CD4-positive, alpha-beta T cell (primary cell): Measurements from ENCODE around the gene TLR6. TPM values are rescaled to one million over a fixed set of nuclear protein-coding genes. Genes with fewer than 3 reads are reported as not detected.

Experiments used
- ATAC-seq: fragments of 200-7000 bp; cut with Tn5 transposase; one replicate; pipeline ENCODE4 v1.10.0; 2022; ENCODE audit warnings: mild to moderate bottlenecking; ENCODE audit not compliant: poor library complexity
- CTCF ChIA-PET: fragments of 350-600 bp; sonication (Branson Sonifier 250); formaldehyde crosslinking; loops from one replicate; lab custom pipeline; 2021; ENCODE audit warnings: antibody characterized with exemption, inconsistent platforms; lab: Charles Lee
- POLR2A ChIA-PET: fragments of 350-600 bp; sonication (Branson Sonifier 250); formaldehyde crosslinking; loops from one replicate; lab custom pipeline; 2021; ENCODE audit warnings: antibody characterized with exemption, inconsistent platforms; lab: Charles Lee
- DNase-seq, 14 experiments: peaks; one replicate each; pipeline ENCODE4 v3.0.0-alpha.2; 2013 to 2020; ENCODE audit warnings: mixed read lengths in 2 of 14
- H3K27ac ChIP-seq, 2 donors: one replicate each; pipeline versions ENCODE4 v1.5.1 to v1.7.0; 2013; ENCODE audit warnings: low read length in 2 of 2, low read depth in 1 of 2, mild to moderate bottlenecking in 1 of 2
- H3K27me3 ChIP-seq, 2 experiments: 1 replicate in 1 of 2; 2 replicates in 1 of 2; pipeline versions ENCODE4 v1.6.1 to v1.7.0; 2013; ENCODE audit warnings: low read length in 2 of 2, control low read depth in 1 of 2, mild to moderate bottlenecking in 1 of 2, moderate library complexity in 1 of 2; ENCODE audit not compliant: insufficient read depth in 2 of 2, control insufficient read depth in 1 of 2
- H3K36me3 ChIP-seq: one replicate; pipeline ENCODE4 v1.6.1; 2013; ENCODE audit warnings: low read length, control low read depth; ENCODE audit not compliant: insufficient read depth
- H3K4me1 ChIP-seq: one replicate; pipeline ENCODE4 v1.6.1; 2013; ENCODE audit warnings: low read length, control low read depth; ENCODE audit not compliant: insufficient read depth
- H3K4me3 ChIP-seq: one replicate; pipeline ENCODE4 v1.5.1; 2013; ENCODE audit warnings: mild to moderate bottlenecking, low read length, moderate library complexity
- H3K9me3 ChIP-seq, 2 experiments: 1 replicate in 1 of 2; 2 replicates in 1 of 2; pipeline versions ENCODE4 v1.6.1 to v1.7.0; 2013; ENCODE audit warnings: low read length in 2 of 2, mild to moderate bottlenecking in 2 of 2, control low read depth in 1 of 2, moderate library complexity in 1 of 2; ENCODE audit not compliant: control insufficient read depth in 1 of 2, insufficient read depth in 1 of 2
- H3K27ac Mint-ChIP-seq: one replicate; pipeline ENCODE4 v1.8.0; 2020; ENCODE audit warnings: mixed read lengths
- H3K27me3 Mint-ChIP-seq: one replicate; pipeline ENCODE4 v1.8.0; 2021; ENCODE audit warnings: mixed read lengths
- H3K36me3 Mint-ChIP-seq: one replicate; pipeline ENCODE4 v1.8.0; 2021; ENCODE audit warnings: low read depth, mixed read lengths
- H3K4me1 Mint-ChIP-seq: one replicate; pipeline ENCODE4 v1.8.0; 2021; ENCODE audit warnings: low read depth, mixed read lengths
- H3K4me3 Mint-ChIP-seq: one replicate; pipeline ENCODE4 v1.8.0; 2020; ENCODE audit warnings: mild to moderate bottlenecking, mixed read lengths
- H3K9me3 Mint-ChIP-seq: one replicate; pipeline ENCODE4 v1.8.0; 2020; ENCODE audit warnings: mixed read lengths
- intact Hi-C, 2 experiments: fragments of 100-400 bp; cut with DNase I in 1 of 2; cut with micrococcal nuclease in 1 of 2; formaldehyde crosslinking; loops; one replicate each; pipeline versions ENCODE4 v1.15.1 to v1.9.0; 2023 to 2025; cut with DNase I, micrococcal nuclease
- total RNA-seq, 174 experiments: library from RNA in 2 of 174; stranded (reverse) in 2 of 174; gene quantifications; one replicate each; pipeline ENCODE4 v1.2.3 and lab custom pipeline; 2021 to 2026
- TF ChIP-seq, protein P1 (sequence below): fragments of 200-600 bp; IDR thresholded peaks from one replicate; pipeline ENCODE4 v1.8.0; 2022; ENCODE audit warnings: antibody characterized with exemption, mild to moderate bottlenecking

TLR6 gene
- total RNA-seq, 2 experiments from 2014 or later: 0.69 to 1.3 TPM

DNA sequence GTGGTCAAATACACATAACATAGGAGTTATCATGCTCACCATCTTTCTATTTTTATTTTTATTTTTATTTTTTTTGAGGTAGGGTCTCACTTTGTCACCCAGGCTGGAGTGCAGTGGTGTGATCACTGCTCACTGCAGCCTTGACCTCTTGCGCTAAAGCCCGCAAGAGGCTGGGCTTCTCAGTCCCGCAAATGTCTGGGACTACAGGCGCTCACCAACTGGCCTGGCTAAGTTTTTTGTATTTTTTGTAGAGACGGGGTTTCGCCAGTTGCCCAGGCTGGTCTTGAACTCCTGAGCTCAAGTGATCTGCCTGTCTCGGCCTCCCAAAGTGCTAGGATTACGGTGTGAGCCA is 73.5 kb downstream of the TLR6 start:
- H3K4me1 Mint-ChIP-seq: peaks cover 6% of the 10 kb centered on the region
- Histone ChIP-seq H3K4me1 (peaks cover 4% of the 10 kb centered on the region), H3K9me3 (no peaks in the 10 kb centered on the region), H3K27ac (no peak overlapping the region), H3K27me3 (no peaks in the 10 kb centered on the region), H3K36me3 (no peaks in the 10 kb centered on the region), H3K4me3 (no peak overlapping the region)
- no peaks in the 10 kb centered on the region for H3K36me3 Mint-ChIP-seq
- ATAC-seq (no peak), DNase-seq (no peak)
- POLR2A ChIA-PET: interaction anchor here (0.9 to 3.5 kb wide), 4 partner anchors 22 to 603 kb away, joined by 3 to 17 read pairs (median 5); partner anchors contain the start of gene TLR1
- no peaks in the 10 kb centered on the region for H3K9me3 Mint-ChIP-seq
- H3K27me3 Mint-ChIP-seq: no peaks in the 10 kb centered on the region
- intact Hi-C loops: loop anchor here (1.0 to 2.0 kb wide), 4 partner anchors 25 to 720 kb away; no protein-coding TSS in a partner anchor
- no peak overlapping the region for H3K4me3 Mint-ChIP-seq
- TF ChIP-seq, protein P1, sequence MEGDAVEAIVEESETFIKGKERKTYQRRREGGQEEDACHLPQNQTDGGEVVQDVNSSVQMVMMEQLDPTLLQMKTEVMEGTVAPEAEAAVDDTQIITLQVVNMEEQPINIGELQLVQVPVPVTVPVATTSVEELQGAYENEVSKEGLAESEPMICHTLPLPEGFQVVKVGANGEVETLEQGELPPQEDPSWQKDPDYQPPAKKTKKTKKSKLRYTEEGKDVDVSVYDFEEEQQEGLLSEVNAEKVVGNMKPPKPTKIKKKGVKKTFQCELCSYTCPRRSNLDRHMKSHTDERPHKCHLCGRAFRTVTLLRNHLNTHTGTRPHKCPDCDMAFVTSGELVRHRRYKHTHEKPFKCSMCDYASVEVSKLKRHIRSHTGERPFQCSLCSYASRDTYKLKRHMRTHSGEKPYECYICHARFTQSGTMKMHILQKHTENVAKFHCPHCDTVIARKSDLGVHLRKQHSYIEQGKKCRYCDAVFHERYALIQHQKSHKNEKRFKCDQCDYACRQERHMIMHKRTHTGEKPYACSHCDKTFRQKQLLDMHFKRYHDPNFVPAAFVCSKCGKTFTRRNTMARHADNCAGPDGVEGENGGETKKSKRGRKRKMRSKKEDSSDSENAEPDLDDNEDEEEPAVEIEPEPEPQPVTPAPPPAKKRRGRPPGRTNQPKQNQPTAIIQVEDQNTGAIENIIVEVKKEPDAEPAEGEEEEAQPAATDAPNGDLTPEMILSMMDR: peak; percentile 55
- CTCF ChIA-PET: interaction anchor here (0.6 to 2.2 kb wide), 12 partner anchors 9 to 721 kb away, joined by 3 to 18 read pairs (median 4); partner anchors contain the start of genes TLR1 and TLR6
- H3K27ac Mint-ChIP-seq: no peak overlapping the region

DNA sequence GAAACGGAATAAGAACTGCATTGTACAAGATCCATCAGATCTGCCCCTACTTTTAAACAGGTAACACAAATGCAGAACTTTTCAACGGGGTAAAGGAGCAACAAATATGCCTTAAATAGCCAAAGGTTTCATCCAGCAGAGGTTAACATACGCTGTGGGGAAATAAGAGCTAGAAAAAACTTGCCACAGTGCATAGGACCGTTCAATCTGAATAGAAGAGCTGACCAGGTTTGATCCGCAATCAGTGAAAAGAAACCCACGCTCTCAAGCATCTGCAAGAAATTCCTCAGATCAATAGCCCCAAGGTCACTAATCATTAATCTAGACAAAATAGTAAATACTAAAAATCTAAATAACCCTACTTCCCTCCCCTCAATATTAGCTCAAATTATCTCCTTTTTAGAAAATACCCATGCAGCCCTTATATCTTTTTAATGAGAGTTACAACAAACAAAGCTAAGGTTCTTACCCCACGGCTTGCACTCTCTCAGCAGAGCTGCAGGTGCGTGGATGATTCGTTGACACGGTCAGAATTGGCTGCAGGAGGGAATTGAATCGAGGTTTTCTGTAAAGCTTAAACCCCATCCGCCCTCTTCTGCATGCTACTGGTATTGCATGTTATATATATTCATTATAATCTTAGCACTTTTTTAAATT is 74.0 kb downstream of the TLR6 start, which contains the start of gene TLR10:
Gene TLR10 (minus strand): TSS at position 539 of the 657 bp plus-strand sequence. CDS start 7,400 bp downstream, outside the sequence.
- no peaks in the 10 kb centered on the region for H3K9me3 Mint-ChIP-seq
- CTCF ChIA-PET: interaction anchor here (0.6 to 2.2 kb wide), 14 partner anchors 9 to 720 kb away, joined by 3 to 18 read pairs (median 4); partner anchors contain the start of genes TLR1 and TLR6
- TF ChIP-seq, protein P1: peak; percentile 78
- no peak within 1 kb of the TSS for H3K4me3 ChIP-seq
- no peaks in the 10 kb centered on the region for H3K36me3 Mint-ChIP-seq
- no peak within 1 kb of the TSS for H3K4me3 Mint-ChIP-seq
- no peaks in the 10 kb centered on the region for H3K27me3 ChIP-seq
- POLR2A ChIA-PET: interaction anchor here (0.9 to 3.5 kb wide), 4 partner anchors 21 to 603 kb away, joined by 3 to 17 read pairs (median 5); partner anchors contain the start of gene TLR1
- peaks cover 6% of the 10 kb centered on the region for H3K4me1 Mint-ChIP-seq
- peak in 7 of 14 experiments; percentile 14 to 75 (median 60) for DNase-seq
- ATAC-seq: peak; percentile 77
- no peaks in the 10 kb centered on the region for H3K27me3 Mint-ChIP-seq
- H3K9me3 ChIP-seq: no peaks in the 10 kb centered on the region
- H3K36me3 ChIP-seq: no peaks in the 10 kb centered on the region
- no peak within 1 kb of the TSS for H3K27ac ChIP-seq
- H3K4me1 ChIP-seq: peaks cover 4% of the 10 kb centered on the region
- H3K27ac Mint-ChIP-seq: no peak within 1 kb of the TSS
- intact Hi-C loops: loop anchor here (1.0 to 2.0 kb wide), 4 partner anchors 24 to 720 kb away; no protein-coding TSS in a partner anchor

DNA sequence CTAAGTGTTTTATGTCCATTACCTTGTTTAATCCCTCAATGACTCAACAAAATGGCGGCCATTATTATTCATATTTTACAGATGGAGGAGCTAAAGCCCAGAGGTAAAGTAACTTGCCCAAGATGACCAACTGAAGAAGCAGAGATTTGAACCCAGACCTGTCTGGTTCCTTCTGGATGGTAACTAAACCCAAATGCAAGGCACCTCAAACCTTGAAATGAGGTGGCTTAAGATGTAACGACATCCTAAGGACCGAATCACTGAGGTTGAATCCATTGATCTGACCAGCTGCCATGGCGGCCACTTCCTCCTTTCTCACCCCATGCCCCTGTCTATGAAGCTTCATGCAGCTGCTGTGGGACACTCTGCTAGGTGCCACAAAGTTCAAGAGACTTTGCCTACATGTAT is 74.8 kb downstream of the TLR6 start:
- no peak for DNase-seq
- TF ChIP-seq, protein P1: no peak
- no peak overlapping the region for H3K4me3 Mint-ChIP-seq
- Histone ChIP-seq H3K4me3 (no peak overlapping the region), H3K27me3 (no peaks in the 10 kb centered on the region), H3K4me1 (peaks cover 4% of the 10 kb centered on the region), H3K9me3 (no peaks in the 10 kb centered on the region), H3K36me3 (no peaks in the 10 kb centered on the region), H3K27ac (no peak overlapping the region)
- H3K4me1 Mint-ChIP-seq: peaks cover 6% of the 10 kb centered on the region
- no peaks in the 10 kb centered on the region for H3K36me3 Mint-ChIP-seq
- H3K27me3 Mint-ChIP-seq: no peaks in the 10 kb centered on the region
- ChIA-PET CTCF (interaction anchor here (0.9 to 2.2 kb wide), 5 partner anchors 8 to 48 kb away, joined by 3 to 18 read pairs (median 4); partner anchors contain the start of gene TLR1), POLR2A (interaction anchor here (0.7 to 3.5 kb wide), 2 partner anchors 23 to 719 kb away, joined by 3 to 17 read pairs; partner anchors contain the start of gene TLR1)
- no peaks in the 10 kb centered on the region for H3K9me3 Mint-ChIP-seq
- ATAC-seq: no peak
- no peak overlapping the region for H3K27ac Mint-ChIP-seq
- intact Hi-C loops: loop anchor here (2.0 kb wide), 2 partner anchors 603 to 719 kb away; no protein-coding TSS in a partner anchor
